Mucosa of descending colon (tissue), 3 donors: Measurements from ENCODE around the gene SLC22A5. TPM values are rescaled to one million over a fixed set of nuclear protein-coding genes. Genes with fewer than 3 reads are reported as not detected.
A peak's percentile ranks its signal among the peaks of the same experiment; 100 is the strongest.
"Not testable (repeated sequence)": the region's sequence is repeated elsewhere in the genome, so short reads cannot be mapped to it uniquely, and the experiment has no call there.

Source experiments
- ATAC-seq: fragments of 200-7000 bp; cut with Tn5 transposase; one replicate; pipeline ENCODE4 v1.9.1; 2020; ENCODE audit warnings: mild to moderate bottlenecking, moderate library complexity
- DNase-seq, 3 donors: peaks; one replicate each; pipeline ENCODE4 v3.0.0-alpha.2; 2020
- H3K36me3 ChIP-seq: fragments of 200-600 bp; one replicate; pipeline ENCODE4 v1.8.0; 2021; ENCODE audit warnings: low read depth, mild to moderate bottlenecking
- H3K4me1 ChIP-seq: fragments of 200-600 bp; one replicate; pipeline ENCODE4 v1.8.0; 2021; ENCODE audit warnings: low read depth, mild to moderate bottlenecking
- H3K4me3 ChIP-seq: fragments of 200-600 bp; one replicate; pipeline ENCODE4 v1.8.0; 2021; ENCODE audit warnings: mild to moderate bottlenecking
- H3K9me3 ChIP-seq: fragments of 200-600 bp; one replicate; pipeline ENCODE4 v1.8.0; 2021; ENCODE audit warnings: mild to moderate bottlenecking
- intact Hi-C, 2 donors: fragments of 100-400 bp; cut with DNase I in 1 of 2; cut with micrococcal nuclease in 1 of 2; formaldehyde crosslinking; loops; one replicate each; pipeline versions ENCODE4 v1.11.0 to v1.11.1; 2022; cut with DNase I, micrococcal nuclease
- total RNA-seq, 3 donors: library from RNA; stranded (reverse); fragmentation: NEBNext Ultra II Directional in 2 of 3; extraction: Animal tissue kit (Norgen Biotek cat#: 25700) in 2 of 3; gene quantifications; one replicate each; pipeline versions ENCODE4 v1.2.1 to v1.2.4, GENCODE V29; 2021 to 2023
- TF ChIP-seq, protein P1 (sequence below): fragments of 200-600 bp; IDR thresholded peaks from one replicate; pipeline ENCODE4 v1.8.0; 2022; ENCODE audit warnings: antibody characterized with exemption, mild to moderate bottlenecking
- donor health status: DM: no; HTN: no; CAD: no; lungs with moderate emphysema.
- donor health status: DM: no; HTN: no; CAD: no.
- donor health status: DM: no; HTN: yes; CAD: no.

SLC22A5 gene
- total RNA-seq, 3 donors from 2014 or later = 27.9 to 95.4 (median 29.4) TPM

DNA sequence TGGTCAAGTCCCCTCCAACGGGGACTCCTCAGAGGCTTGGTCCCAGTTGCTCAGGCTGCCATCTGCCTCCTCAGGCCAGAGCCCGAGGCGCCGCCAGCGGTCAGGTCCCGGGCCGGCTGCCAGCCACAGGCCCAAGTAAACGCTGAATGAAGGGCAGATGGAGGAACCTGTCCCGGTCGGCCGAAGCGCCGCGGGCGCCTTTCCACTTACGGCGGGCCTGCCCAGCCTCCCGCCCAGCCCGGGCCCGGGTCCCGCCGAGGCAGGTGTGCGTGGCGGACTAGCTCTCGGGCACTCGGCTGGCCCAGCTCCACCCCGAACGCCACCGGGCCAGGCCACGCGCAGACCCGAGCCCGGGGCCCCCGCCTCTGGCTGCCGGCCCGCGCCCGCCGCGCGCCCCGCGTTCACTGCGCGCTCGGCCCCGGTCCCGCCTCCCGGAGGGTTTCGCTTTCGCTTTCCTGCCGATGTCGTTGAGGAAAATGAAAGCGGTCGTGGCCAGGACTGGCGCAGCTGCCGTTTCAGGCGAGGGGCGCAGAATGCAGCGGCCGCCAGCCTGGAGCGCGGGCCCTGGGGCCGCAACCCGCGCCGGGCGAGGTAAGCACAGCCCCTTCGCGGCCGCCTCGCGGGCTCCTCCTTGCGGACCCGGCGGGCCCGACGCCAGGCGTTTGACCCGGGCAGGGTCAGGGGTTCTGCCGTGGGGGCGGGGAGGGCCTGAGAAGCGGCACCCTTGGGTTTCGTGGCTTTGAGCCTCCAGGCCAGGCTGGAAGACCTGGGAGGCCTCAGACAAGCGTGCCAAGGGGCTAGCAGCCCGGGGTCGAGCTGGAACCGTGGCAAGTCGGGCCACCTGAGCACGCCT lies 41.2 kb downstream of the SLC22A5 start:
- no peaks in the 10 kb centered on the region for H3K9me3 ChIP-seq
- H3K4me3 ChIP-seq = peak overlapping the region; percentile 71
- ATAC-seq = peak; percentile 80
- H3K36me3 ChIP-seq = no peaks in the 10 kb centered on the region
- peaks cover 42% of the 10 kb centered on the region for H3K4me1 ChIP-seq
- intact Hi-C loops = no loop called here
- TF ChIP-seq, protein P1, sequence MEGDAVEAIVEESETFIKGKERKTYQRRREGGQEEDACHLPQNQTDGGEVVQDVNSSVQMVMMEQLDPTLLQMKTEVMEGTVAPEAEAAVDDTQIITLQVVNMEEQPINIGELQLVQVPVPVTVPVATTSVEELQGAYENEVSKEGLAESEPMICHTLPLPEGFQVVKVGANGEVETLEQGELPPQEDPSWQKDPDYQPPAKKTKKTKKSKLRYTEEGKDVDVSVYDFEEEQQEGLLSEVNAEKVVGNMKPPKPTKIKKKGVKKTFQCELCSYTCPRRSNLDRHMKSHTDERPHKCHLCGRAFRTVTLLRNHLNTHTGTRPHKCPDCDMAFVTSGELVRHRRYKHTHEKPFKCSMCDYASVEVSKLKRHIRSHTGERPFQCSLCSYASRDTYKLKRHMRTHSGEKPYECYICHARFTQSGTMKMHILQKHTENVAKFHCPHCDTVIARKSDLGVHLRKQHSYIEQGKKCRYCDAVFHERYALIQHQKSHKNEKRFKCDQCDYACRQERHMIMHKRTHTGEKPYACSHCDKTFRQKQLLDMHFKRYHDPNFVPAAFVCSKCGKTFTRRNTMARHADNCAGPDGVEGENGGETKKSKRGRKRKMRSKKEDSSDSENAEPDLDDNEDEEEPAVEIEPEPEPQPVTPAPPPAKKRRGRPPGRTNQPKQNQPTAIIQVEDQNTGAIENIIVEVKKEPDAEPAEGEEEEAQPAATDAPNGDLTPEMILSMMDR = peak; percentile 73
- DNase-seq = peak; percentile 86 to 91 (median 90)

DNA sequence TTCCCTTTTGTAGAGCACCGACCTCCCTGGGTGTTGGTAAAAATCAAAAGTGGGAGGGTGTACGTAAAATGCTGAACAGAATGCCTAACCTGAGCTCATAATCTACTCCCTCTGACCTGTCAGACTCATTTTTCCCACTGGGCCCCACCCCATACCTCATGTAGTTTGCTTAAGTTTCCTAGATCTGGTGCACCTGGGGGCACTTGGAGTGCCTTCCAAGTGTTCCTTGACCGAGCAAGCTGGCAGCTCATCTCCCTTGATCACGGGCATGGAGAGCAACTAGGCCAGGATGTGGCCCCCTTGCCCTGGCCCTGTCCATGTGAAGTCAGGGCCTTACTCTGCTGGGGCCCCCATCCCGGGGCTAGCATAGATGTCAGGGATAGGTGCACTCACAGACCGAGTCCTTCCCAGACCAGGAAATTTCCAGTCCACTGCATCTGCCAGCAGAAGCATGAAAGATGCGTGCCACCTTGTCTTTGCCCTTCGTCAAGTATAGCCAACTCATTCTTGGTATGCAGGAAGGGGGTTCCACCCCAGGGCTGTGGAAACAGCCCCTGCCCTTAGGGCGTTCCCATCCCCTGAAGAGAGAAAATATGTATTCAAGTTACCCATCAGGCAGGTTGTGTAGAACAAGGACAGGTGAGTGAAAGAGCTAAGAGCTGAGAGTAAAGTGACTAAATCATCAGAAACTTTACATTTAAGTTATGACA lies 41.9 kb downstream of the SLC22A5 start:
- H3K4me1 ChIP-seq = peaks cover 47% of the 10 kb centered on the region
- ATAC-seq (peak; percentile 63), DNase-seq (peak in 2 of 3 donors; percentile 69 to 72)
- no peaks in the 10 kb centered on the region for H3K36me3 ChIP-seq
- peak overlapping the region; percentile 71 for H3K4me3 ChIP-seq
- no peaks in the 10 kb centered on the region for H3K9me3 ChIP-seq
- intact Hi-C loops = no loop called here
- TF ChIP-seq, protein P1 = no peak

DNA sequence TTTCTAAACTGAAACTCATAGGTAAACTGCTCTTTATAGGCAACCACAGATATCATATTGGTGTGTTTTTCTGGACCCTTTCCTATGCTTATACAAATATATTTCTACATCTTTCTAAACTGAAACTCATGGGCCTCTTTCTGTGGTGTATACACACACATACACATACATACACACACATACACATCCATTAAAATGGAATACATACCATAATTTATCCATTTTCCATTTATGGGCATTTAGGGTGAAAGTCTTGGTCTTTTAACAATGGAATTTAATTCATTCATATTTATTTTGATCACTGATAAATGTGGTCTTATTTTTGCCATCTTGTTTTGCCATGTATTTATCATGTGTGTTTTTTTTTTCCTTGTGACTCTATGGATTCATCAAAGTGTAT lies 44.1 kb downstream of the SLC22A5 start:
- intact Hi-C loops = no loop called here
- H3K4me3 ChIP-seq = no peak overlapping the region
- H3K4me1 ChIP-seq = peaks cover 50% of the 10 kb centered on the region
- DNase-seq (no peak), ATAC-seq (no peak)
- H3K9me3 ChIP-seq = no peaks in the 10 kb centered on the region
- no peaks in the 10 kb centered on the region for H3K36me3 ChIP-seq
- TF ChIP-seq, protein P1 = no peak

DNA sequence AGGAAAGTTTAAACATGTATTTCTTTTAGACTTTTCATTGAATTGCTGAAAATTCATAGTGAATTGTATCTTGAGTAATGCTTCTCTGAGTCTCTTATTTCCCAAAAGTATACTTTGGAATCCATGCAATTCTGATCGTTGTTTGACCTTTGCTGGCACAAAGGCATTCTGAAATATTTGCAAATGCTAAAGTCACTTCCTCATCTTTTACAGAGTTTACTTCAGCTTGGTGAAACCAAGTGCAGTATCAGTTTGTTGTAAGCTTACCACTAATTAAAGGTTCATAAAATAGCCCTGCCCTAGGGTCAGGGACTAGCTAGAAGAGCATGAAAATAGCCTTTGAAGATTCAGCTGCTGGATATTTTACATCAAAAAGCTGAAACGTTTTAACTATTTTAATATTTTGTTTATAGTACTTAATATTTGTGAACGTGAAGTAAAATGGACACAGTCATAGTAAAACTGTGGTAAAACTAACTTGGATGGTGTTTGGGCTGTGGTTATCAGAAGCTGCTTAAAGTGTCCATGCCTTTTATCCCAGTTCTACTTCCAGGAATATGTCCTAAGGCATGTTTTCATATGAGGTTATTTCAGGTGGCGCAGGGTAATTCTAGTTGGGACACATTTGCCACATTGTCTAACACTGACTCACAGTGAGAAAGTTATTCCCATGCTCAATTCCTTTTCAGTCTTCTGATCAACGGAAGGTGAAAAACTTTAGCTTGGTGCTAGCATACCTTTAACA lies 45.3 kb downstream of the SLC22A5 start:
- Histone ChIP-seq H3K4me3 (no peak overlapping the region), H3K4me1 (peaks cover 62% of the 10 kb centered on the region), H3K36me3 (no peaks in the 10 kb centered on the region), H3K9me3 (no peaks in the 10 kb centered on the region)
- ATAC-seq = peak; percentile 26
- intact Hi-C loops = no loop called here
- TF ChIP-seq, protein P1 = no peak
- no peak for DNase-seq

- intact Hi-C loops, DNase-seq, ATAC-seq, H3K9me3 ChIP-seq, H3K4me3 ChIP-seq, H3K36me3 ChIP-seq: not testable (repeated sequence)
- peaks cover 69% of the 10 kb centered on the region for H3K4me1 ChIP-seq
These were observed 46.0 kb downstream of the SLC22A5 start for GRCh38 chr5:132415516-132415915.
